Measurements from ENCODE around the gene PLEKHA5.
"Not testable (repeated sequence)": the region's sequence is repeated elsewhere in the genome, so short reads cannot be mapped to it uniquely, and the experiment has no call there.

The PLEKHA5 gene

GRCh38 chr12:19351346-19351745 lies 221.8 kb downstream of the PLEKHA5 start:
- DNase-seq = no peak

DNA sequence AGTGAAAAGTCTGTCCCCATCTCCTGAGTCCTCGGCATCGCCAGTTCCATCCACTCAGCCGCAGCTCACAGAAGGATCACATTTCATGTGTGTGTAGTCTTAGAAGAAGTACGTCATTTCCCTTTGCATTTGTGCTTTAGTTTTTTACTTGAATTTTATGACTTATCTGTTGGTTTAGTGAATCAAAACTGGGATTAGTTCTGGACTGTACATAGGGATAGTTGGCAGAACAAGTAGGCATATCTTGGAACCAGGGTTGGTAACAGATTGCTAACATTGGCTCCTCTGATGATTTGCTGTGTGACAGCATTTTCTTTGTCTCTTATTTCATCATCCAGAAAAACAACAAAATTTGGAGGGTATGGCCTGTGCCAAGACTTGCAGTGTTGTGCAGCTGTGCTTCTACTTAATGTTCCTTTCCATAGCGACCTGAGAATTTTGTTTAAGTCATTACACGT lies 240.2 kb downstream of the PLEKHA5 start:
- no peak for DNase-seq

- DNase-seq = no peak
Observed at GRCh38 chr12:19373586-19373985, 244.1 kb downstream of the PLEKHA5 start.

DNA sequence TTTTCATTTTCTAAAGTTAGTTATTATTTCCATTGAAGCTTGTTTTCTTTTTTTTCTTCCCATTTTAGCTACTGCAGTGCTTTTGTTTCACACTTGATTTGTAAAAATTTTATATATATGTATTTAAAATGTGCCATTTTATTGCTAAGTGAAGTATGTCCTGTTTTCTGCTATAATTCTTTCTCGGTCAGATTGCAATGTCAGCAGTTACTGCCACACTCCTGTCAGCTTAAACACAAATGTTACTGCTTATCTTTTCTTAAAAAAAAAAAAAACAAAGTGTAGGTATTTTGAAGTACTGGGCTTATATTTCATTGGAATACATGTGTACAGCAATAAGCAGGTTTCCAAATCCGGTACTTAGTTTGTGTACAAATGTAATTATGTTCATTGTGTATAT lies 246.4 kb downstream of the PLEKHA5 start:
- no peak for DNase-seq

DNA sequence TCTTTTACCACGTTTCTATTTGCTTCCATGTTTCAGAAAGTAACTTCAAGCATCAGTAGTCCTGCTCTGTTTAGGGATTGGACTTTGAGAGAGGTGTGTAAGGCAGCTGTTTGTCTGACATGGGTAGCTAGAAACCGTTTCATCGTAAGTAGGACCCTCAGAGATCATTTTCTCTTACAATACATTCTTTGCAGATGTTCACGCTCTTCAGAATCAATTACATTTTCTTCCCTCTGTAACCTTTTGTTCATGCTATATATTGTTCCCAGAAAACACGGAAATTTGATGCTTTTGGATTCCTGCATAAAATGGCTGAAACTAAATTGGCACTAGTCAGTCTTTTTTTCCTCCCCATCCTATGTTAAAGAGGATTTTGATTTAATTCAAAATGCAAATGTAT lies 247.2 kb downstream of the PLEKHA5 start:
- DNase-seq = no peak

DNA sequence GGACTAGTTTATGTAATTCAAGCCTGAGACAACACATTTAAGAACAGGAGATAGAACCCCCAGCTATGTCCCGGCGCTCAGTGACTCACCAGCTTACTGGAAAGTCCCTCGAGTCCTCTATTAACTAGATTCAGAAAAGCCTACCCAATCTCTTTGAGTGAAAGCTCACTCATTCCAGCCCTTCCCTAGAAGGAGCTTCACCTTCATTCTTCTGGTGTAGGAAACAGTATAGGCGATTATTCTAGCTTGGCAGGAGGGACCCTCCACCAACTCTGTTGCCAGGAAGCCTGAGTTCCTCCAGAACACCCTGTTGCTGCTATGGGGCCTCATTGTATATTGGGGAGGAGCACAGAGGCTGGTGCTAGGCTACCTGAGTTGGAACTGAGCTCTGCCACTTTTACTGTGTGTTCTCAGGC lies 252.6 kb downstream of the PLEKHA5 start:
- no peak for DNase-seq

DNA sequence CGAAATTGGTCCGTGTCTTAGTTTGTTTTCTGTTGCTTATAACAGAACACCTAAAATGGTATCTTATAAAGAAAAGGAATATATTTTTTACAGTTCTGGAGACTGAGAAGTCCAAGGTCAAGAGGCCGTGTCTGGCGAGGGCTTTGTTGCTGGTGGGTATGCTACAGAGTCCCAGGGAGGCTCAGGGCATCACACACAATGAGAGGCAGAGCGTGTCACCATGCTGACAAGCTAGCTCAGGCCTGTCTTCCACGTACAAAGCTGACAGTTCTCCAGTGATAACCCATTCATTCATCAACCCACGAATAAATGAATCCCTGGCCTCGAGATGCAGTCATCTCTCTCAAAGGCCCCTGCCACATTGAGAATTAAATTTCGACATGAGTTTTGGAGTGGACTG lies 253.0 kb downstream of the PLEKHA5 start:
- no peak for DNase-seq

DNA sequence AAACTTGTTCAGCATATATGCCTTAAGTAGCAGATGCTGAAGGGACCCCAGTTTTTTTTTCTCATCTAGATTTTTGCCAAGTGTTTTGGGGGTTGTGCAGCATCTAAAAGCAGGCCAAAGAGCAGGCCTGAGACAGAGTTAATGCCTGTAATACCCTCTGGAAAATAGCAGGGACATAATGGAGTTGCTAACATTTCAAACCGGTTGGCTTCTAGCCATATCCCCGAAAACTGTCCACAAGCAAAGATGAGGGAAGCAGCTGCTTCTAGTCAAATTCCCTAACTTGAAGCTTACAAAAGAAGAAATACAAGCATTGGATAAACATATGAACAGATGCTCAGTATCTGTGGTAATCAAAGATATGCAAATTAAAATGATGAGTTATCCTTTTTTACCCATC lies 257.6 kb downstream of the PLEKHA5 start:
- no peak for DNase-seq

DNA sequence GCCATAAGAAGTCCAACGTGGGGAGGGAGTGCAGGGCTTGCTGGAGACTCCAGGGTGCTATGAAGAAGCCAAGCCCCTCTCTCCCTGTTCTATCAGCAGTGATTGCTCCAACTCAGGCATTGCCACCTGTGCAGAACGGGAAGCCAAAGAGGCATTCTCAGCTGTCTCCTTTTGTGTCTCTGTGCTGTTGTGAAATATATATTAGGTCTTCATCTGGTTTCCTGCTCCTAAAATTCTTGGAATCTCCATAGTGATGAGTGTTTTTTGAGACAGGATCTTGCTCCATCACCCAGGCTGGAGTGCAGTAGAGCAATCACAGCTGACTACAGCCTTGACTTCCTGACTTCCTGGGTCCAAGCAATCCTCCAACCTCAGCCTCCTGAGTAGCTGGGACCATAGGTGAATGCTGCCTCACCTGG lies 258.6 kb downstream of the PLEKHA5 start:
- DNase-seq = no peak

DNA sequence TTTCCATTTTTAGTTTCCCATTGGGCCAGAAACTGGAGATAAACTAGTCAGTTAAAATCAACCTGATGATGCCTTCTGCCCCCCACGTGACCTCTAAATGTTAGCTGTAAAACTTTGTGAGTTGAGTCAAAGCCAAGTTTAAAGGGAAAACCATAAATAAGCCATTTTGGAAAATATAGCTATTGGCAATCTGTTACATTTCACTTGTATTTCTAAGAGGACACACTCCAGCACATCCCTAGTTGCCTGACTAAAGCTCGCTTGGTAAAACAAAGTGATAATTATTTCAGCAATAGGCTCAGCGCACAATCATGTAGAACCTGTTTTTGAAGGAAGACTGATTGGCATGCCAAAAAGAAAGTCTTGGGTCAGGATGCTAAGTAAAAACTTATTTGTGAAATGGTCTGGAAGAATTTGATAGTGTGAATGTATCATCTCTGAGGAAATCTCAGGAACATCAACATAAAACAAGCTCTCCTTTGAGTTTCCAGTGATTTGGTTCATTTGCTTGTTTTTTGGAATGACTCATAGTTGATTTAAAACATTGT lies 260.6 kb downstream of the PLEKHA5 start:
- DNase-seq = no peak

DNA sequence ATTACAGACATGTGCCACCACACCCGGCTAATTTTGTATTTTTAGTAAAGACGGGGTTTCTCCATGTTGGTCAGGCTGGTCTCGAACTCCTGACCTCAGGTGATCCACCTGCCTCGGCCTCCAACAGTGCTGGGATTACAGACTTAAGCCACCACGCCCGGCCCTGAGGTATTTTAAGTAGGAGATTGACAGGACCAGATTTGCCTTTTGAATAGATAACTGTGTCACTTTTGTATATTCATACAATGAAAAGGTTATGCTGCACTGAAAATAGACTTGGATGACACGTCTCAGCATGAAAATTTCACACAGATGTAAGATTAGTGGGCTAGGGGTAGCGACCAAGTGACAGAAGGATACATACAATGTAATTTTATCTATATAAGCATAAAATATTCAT lies 263.1 kb downstream of the PLEKHA5 start:
- not testable (repeated sequence) for DNase-seq

DNA sequence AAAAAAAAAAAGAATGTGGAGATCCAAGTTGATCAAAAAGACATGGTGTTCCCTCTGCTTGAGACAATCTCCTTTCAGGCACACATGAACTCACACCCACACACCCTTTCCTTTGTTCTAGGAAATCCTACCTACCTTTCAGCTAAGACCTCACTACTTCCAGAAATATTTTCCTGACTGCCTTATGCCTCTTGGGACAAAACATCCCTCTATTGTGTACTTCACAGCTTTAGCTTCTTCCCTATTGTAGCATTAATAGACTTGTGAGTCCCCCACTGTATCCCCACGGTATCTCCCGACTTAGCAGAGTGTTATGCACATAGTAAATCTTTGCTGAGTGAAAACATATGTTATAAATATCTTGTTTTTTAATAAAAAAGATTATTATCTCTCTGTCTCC lies 264.9 kb downstream of the PLEKHA5 start:
- no peak for DNase-seq

DNA sequence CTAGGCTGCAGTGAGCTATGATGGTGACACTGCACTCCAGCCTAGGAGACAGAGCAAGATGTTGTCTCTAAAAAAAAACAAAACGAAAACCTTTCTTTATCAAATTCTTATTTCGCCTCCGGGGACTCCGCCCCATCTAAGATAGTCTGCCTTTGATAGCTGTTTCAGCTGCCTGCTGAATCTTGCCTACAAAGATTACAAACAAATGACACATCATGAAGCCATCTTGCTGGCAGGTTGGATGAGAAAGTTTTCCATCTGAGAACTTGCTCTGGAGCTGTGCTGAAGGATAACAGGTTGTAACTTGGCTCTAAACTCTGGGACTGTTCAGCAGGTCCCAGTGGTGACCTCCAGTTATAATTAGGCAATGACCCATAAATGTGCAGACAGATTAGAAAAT lies 268.0 kb downstream of the PLEKHA5 start:
- no peak for DNase-seq

DNA sequence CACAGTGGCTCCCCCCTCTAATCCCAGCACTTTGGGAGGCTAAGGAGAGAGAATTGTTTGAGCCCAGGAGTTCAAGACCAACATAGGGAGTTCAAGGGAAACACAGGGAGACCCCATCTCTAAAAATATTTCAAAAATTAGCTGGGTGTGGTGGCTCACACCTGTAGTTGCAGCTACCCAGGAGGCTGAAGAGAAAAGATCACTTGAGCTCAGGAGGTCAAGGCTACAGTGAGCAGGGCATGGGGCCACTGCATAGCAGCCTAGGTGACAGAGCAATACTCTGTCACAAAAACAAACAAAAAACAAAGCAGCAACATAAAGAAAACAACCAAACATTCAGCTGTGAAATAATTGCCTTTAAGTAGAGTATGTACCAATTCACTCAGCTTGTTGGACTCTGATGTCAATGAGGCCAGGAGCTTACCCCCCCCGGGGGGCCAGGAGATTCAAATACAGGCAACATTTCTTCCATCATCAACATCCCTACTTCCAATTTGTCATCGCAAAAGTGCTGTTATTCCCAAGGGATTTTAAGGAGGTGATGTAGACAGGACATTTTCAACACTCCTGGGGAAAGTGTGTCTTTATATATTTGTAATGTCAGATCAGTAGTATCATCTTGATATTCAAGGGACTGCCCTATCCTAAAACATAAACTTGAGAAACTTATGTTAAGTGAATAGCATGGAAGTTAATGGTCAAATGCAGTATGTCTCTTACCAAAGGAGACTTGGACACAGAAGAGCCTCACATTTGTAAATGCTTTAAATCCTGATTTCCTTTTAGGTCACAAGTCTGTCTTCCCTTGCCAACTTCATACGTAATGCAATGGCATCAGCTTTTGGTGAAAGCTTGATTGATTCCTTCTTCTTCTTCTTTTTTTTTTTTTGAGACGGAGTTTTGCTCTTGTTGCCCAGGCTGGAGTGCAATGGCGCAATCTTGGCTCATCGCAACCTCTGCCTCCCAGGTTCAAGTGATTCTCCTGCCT lies 269.1 kb downstream of the PLEKHA5 start:
- no peak for DNase-seq

DNA sequence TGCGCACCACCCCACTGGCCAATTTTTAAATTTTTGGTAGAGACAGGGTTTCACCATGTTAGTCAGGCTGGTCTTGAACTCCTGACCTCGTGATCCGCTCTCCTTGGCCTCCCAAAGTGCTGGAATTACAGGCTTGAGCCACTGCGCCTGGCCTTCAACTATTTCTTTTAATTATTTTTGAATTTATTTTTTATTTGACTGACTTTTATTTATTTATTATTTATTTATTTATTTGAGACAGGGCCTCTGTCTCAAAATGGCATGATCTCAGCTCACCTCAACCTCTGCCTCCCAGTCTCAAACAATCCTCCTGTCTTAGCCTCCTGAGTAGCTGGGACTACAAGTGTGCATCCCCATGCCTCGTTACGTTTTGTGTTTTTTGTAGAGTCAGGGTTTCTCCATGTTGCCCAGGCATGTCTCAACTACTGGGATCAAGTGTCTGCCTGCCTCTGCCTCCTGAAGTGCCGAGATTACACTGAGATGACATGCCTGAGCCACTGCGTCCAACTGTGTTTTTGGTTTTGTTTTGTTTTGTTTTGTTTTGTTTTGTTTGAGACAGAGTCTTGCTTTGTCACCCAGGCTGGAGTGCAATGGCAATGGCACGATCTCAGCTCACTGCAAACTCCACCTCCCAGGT lies 271.2 kb downstream of the PLEKHA5 start:
- DNase-seq = not testable (repeated sequence)

DNA sequence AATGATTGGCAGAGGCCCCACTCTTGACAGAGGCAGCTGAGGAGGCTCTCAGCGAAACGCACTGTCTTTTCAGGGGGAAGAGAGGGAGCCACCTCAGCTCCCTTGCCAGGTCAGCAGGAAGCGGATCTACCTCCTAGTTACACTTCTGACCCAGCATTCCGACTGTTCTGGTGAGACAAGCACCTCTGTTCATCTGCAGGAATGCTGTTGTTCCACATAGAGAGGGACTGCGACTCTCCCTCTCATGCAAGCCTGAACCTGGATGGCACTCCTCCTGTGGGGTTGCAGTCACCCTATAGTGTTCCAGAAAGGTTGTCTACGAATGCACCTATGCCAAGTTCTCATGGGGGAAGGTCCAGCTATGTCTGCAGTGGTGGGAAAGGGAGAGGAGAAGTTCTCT lies 272.7 kb downstream of the PLEKHA5 start:
- no peak for DNase-seq

GRCh38 chr12:19402743-19403431 lies 273.4 kb downstream of the PLEKHA5 start:
- no peak for DNase-seq

DNA sequence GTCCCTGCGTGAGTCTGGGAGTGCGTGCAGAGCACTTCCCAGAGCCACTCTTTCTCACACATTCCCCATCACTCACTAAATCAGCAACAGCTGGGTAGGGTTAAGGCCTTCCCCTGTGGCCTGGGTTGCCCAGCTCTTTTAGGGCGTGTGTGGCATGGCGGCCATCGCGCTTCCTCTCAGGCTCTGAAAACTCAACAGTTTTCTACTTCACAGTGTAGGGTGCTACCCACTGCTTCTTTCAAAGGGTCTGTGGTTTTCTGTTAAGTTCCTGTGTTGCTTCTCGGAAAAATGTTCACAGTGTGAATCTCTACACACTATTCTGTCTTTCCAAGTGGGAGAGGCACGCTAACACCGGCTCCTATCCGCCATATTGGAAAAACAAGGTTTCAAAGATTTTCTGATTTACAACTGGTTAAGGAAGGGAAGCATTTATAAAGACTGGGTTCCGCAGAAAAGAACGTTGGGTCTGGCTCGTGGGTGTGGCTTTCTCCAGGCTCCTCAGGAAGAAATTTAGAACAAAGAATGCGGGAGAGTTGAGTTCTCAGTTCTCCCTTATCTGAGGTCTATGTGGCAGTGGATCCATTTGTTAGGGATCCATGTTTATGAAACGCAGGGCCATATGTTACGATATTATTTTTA lies 274.8 kb downstream of the PLEKHA5 start:
- no peak for DNase-seq

DNA sequence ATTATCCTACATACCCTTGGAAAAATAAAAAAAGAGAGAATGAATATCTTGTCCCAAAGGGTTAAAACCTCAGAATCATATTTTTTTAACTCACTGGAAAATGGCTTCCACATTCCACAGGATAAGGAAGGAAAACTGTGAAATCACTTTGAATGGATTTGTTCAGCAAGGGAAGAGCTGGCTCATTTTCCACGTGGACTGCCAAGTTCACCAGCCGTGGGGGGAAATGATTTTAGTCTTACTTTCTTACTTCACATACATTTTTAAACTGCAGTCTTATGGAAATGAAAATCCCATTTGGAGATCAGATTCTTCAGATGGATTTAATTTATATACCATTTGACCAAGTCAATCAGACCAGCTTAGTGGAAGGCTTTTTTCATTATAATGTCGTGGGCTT lies 279.8 kb downstream of the PLEKHA5 start:
- DNase-seq = no peak

GRCh38 chr12:19410211-19410610 lies 280.7 kb downstream of the PLEKHA5 start:
- peak; percentile 28 for DNase-seq

DNA sequence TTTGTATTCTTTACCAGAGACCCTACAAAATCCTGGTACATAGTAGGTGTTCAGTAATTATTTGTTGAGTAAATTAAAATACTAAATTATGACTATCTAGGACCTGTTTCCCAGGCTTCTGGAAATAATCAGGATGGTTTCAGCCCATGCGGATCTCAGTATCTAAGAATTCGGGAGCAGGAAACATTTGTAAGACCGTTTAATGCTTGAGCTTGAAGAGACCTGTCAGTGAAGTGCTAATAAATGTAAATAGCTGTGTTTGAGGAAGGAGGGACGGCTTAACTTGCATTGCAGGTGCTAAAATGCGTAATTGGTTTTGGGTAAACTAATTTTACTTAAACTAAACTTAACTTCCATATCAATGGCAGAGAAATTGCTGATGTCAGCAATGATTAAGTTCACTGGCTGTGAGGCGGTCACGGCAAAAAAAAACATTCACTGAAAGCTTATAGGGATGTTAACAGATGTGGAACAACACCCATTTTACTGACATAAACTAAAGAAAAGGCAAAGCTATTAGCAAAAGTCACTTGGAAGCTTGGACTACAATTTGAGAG lies 281.2 kb downstream of the PLEKHA5 start:
- DNase-seq = no peak

Measured in NCI-H1092 treated with DMSO at 0.1 percent for 48 hours (cell line).